Stomach (tissue), 9 donors: ENCODE results near the gene TBX4. TPM values are rescaled to one million over a fixed set of nuclear protein-coding genes. Genes with fewer than 3 reads are reported as not detected.

Source experiments
- DNase-seq, 2 donors: peaks; one replicate each; pipeline versions ENCODE4 v3.0.0 to v3.0.0-alpha.2; 2013 to 2019
- H3K27ac ChIP-seq, 5 donors: fragments of 200-600 bp in 4 of 5; sonication (generic) in 4 of 5; one replicate each; pipeline ENCODE4 v1.5.1; 2013 to 2019; ENCODE audit warnings: mild to moderate bottlenecking in 1 of 5, moderate library complexity in 1 of 5
- H3K27me3 ChIP-seq, 3 donors: fragments of 200-600 bp; sonication (generic); one replicate each; pipeline ENCODE4 v1.5.1; 2017 to 2019; ENCODE audit warnings: mixed run types in 1 of 3
- H3K36me3 ChIP-seq, 4 donors: fragments of 200-600 bp; sonication (generic); 1 replicate in 3 of 4; 2 replicates in 1 of 4; pipeline ENCODE4 v1.5.1; 2016 to 2019
- H3K4me1 ChIP-seq, 4 donors: fragments of 200-600 bp; sonication (generic); one replicate each; pipeline ENCODE4 v1.5.1; 2016 to 2019
- H3K4me3 ChIP-seq, 4 donors: fragments of 200-600 bp; sonication (generic) in 3 of 4; one replicate each; pipeline ENCODE4 v1.5.1; 2016 to 2019; ENCODE audit warnings: mild to moderate bottlenecking in 1 of 4
- H3K9me3 ChIP-seq, 4 donors: fragments of 200-600 bp; sonication (generic); one replicate each; pipeline ENCODE4 v1.5.1; 2016 to 2019
- CTCF ChIP-seq, 7 experiments: fragments of 450-650 bp in 4 of 7; fragments of 200-600 bp in 3 of 7; sonication (generic) in 3 of 7; IDR thresholded peaks; one replicate each; pipeline ENCODE4 v1.5.1; 2016 to 2019; ENCODE audit warnings: antibody characterized with exemption in 7 of 7, control low read depth in 2 of 7, mild to moderate bottlenecking in 1 of 7
- EP300 ChIP-seq: sonication (generic); formaldehyde crosslinking; IDR thresholded peaks from one replicate; pipeline ENCODE4 v1.6.1; 2017; ENCODE audit warnings: antibody characterized with exemption
- POLR2A ChIP-seq, 4 donors: fragments of 450-650 bp; IDR thresholded peaks; one replicate each; pipeline ENCODE4 v1.6.1; 2016; ENCODE audit warnings: antibody characterized with exemption in 4 of 4, control low read depth in 2 of 4, mild to moderate bottlenecking in 1 of 4, moderate library complexity in 1 of 4
- POLR2AphosphoS5 ChIP-seq, 3 donors: sonication (generic); formaldehyde crosslinking; IDR thresholded peaks; one replicate each; pipeline ENCODE4 v1.6.1; 2016; ENCODE audit warnings: antibody characterized with exemption in 3 of 3
- WGBS, 5 donors: extraction: QIAGEN DNeasy Blood & Tissue Kit in 3 of 5; methylation state at CpG; one replicate each; pipeline versions ENCODE4 v1.1.5 to v1.1.7; 2013 to 2018; 5-methylcytosine and 5-hydroxymethylcytosine counted together
- intact Hi-C: fragments of 100-400 bp; cut with DNase I; formaldehyde crosslinking; loops from one replicate; pipeline ENCODE4 v1.15.1; 2023; ENCODE audit warnings: low total_unique reads
- polyA plus RNA-seq, 3 donors: library from polyadenylated mRNA; stranded (reverse); fragments of 200-250 nt; gene quantifications; one replicate each; pipeline ENCODE4 v1.2.3, GENCODE V29; 2013
- total RNA-seq, 5 donors: library from RNA; depleted of rRNA; stranded (reverse); fragments of >200 nt; gene quantifications; one replicate each; pipeline versions ENCODE4 v1.1.0 to v1.2.3, GENCODE V29; 2014 to 2016
- donor health status: healthy with polysubstance abuse.
- donor health status: Bipolar disorder and iron deficiency.
- donor health status: healthy.

Gene TBX4
- total and polyA plus RNA-seq, 8 donors = 0.08 to 0.73 TPM; not detected in 6

GRCh38 chr17:61486135-61487120 lies 34.2 kb downstream of the TBX4 start:
- Histone ChIP-seq H3K27ac (no peak overlapping the region), H3K9me3 (no peaks in the 10 kb centered on the region), H3K27me3 (peaks cover 0 to 9% (median 0%) of the 10 kb centered on the region in 3 donors), H3K4me3 (no peak overlapping the region), H3K4me1 (peaks cover 0 to 4% (median 2%) of the 10 kb centered on the region in 4 donors), H3K36me3 (no peaks in the 10 kb centered on the region)
- DNase-seq = peak; percentile 14 to 49
- WGBS, 5 donors = 68 to 79% (median 77%) methylated on average over 13 to 22 of the region's 22 CpGs
- no peak for TF ChIP-seq POLR2AphosphoS5 (IDR thresholded peaks at IDR 0.05)
- TF ChIP-seq CTCF (IDR thresholded peaks at IDR 0.05) = no peak
- TF ChIP-seq EP300 = no peak
- no peak for TF ChIP-seq POLR2A (IDR thresholded peaks at IDR 0.05)
- intact Hi-C loops = no loop called here

- intact Hi-C loops = no loop called here
- Histone ChIP-seq H3K27me3 (peaks cover 0 to 9% (median 0%) of the 10 kb centered on the region in 3 donors), H3K4me1 (peaks cover 0 to 4% (median 2%) of the 10 kb centered on the region in 4 donors), H3K27ac (no peak overlapping the region), H3K9me3 (no peaks in the 10 kb centered on the region), H3K36me3 (no peaks in the 10 kb centered on the region), H3K4me3 (no peak overlapping the region)
- 74 to 87% (median 85%) methylated on average over 28 of the region's 28 CpGs for WGBS, 5 donors
- DNase-seq = peak; percentile 20 to 21
- TF ChIP-seq POLR2A (IDR thresholded peaks at IDR 0.05) = no peak
- no peak for TF ChIP-seq EP300
- TF ChIP-seq POLR2AphosphoS5 (IDR thresholded peaks at IDR 0.05) = no peak
- no peak for TF ChIP-seq CTCF (IDR thresholded peaks at IDR 0.05)
Observed at GRCh38 chr17:61487161-61487988, 35.2 kb downstream of the TBX4 start.

GRCh38 chr17:61487989-61488595 lies 35.9 kb downstream of the TBX4 start:
- Histone ChIP-seq H3K27ac (no peak overlapping the region), H3K4me3 (no peak overlapping the region), H3K9me3 (no peaks in the 10 kb centered on the region), H3K27me3 (peaks cover 0 to 9% (median 0%) of the 10 kb centered on the region in 3 donors), H3K36me3 (no peaks in the 10 kb centered on the region), H3K4me1 (peaks cover 0 to 4% (median 2%) of the 10 kb centered on the region in 4 donors)
- intact Hi-C loops = no loop called here
- no peak for TF ChIP-seq POLR2A (IDR thresholded peaks at IDR 0.05)
- no peak for TF ChIP-seq CTCF (IDR thresholded peaks at IDR 0.05)
- no peak for TF ChIP-seq POLR2AphosphoS5 (IDR thresholded peaks at IDR 0.05)
- TF ChIP-seq EP300 = no peak
- WGBS, 5 donors = 85 to 89% (median 87%) methylated on average over 9 of the region's 9 CpGs
- peak in 1 of 2 donors; percentile 14 for DNase-seq
